ENCODE results near the gene PAX8. TPM values are rescaled to one million over a fixed set of nuclear protein-coding genes. Genes with fewer than 3 reads are reported as not detected.
A peak's percentile ranks its signal among the peaks of the same experiment; 100 is the strongest.

Gene PAX8
- total and polyA plus RNA-seq, 5 experiments from 2014 or later: 0.52 to 1.6 (median 0.73) TPM

DNA sequence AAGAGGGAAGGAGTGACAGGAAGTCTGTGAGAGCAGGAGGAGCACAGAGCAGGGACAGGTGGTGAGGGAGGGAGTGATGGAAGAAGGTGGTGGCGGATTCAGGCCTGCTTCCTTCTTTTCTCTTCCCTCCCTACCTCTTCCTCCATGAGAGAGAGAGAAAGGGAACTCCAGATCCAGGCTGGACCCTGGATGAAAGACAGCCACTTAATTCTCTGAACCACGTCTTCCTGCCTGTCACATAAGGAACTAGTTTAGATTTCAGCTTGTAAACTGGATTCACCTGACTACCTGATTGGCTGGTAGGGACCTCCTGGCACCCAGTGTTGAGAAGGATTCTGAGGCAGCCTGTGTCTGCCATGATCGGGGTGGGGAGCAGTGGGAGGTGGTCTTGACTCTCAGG is 48.9 kb downstream of the PAX8 start:
- H3K4me3 Mint-ChIP-seq: no peak overlapping the region
- H3K27me3 Mint-ChIP-seq: no peaks in the 10 kb centered on the region
- DNase-seq: no peak
- POLR2A ChIA-PET: no interaction called here
- peaks cover 5 to 12% (median 10%) of the 10 kb centered on the region in 4 donors for H3K4me1 Mint-ChIP-seq
- no peak for ATAC-seq
- no peaks in the 10 kb centered on the region for H3K9me3 Mint-ChIP-seq
- peak overlapping the region in 1 of 10 donors; percentile 29 for H3K27ac Mint-ChIP-seq
- no peaks in the 10 kb centered on the region for H3K36me3 Mint-ChIP-seq

DNA sequence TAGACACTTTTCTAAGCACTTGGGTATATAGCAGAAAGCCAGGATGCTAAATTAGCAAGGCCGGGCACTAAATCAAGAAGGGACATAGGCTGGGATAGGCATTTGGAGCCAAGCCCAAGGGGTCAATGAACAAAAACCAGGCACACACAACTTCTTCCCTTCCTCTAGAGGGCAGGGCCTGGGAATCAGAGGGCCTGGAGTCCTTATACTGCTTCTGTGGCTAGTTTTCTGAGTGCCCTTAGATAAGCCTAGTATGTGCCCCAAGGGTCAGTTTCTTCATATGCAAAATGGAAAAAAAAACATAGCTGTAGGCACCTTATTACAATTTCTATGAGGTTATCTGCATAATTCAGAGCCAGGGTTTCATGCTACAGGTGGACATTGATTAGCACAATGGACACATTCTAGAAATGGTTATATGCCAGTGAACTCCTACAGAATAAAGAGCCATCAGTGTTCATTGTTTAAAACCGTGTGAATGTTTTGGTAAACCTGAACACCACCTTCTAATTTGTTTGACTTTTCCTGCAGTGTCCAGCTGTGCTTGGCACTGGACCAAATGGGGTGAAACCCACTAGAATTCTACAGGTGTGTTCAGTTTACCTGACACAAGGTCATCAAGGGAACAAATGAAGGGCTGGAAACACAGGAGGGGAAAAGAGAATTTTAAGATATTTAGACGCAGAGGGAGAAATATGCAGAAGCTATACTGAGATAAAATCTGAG is 49.6 kb downstream of the PAX8 start:
- no peak overlapping the region for H3K4me3 Mint-ChIP-seq
- ATAC-seq (no peak), DNase-seq (no peak)
- POLR2A ChIA-PET: interaction anchor here (0.5 kb wide), 1 partner anchor 22 kb away, joined by 4 read pairs; no protein-coding TSS in a partner anchor
- H3K9me3 Mint-ChIP-seq: no peaks in the 10 kb centered on the region
- H3K4me1 Mint-ChIP-seq: peaks cover 5 to 12% (median 10%) of the 10 kb centered on the region in 4 donors
- no peaks in the 10 kb centered on the region for H3K36me3 Mint-ChIP-seq
- H3K27me3 Mint-ChIP-seq: peaks cover 0 to 2% (median 0%) of the 10 kb centered on the region in 5 donors
- peak overlapping the region in 1 of 10 donors; percentile 29 for H3K27ac Mint-ChIP-seq

DNA sequence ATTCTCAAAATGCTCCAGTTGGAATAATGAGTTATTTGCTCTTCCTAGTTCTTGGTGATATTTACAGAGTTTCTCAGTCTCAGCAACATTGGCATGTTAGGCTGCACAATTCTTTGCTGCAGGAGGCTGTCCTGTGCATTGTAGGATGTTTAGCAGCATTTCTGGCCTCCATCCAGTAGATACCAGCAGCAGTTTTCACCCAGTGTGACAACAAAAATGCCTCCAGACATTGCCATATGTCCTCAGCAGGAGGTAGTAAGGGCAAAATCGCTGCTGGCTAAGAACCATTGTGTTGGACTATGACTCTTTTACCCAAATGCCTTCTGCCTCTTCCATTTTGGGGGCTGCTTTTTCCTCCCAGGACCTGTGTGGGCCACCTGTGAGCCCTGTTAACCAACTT is 50.4 kb downstream of the PAX8 start:
- H3K4me1 Mint-ChIP-seq: peaks cover 5 to 12% (median 10%) of the 10 kb centered on the region in 4 donors
- POLR2A ChIA-PET: no interaction called here
- H3K36me3 Mint-ChIP-seq: no peaks in the 10 kb centered on the region
- H3K4me3 Mint-ChIP-seq: no peak overlapping the region
- H3K27ac Mint-ChIP-seq: no peak overlapping the region
- H3K9me3 Mint-ChIP-seq: no peaks in the 10 kb centered on the region
- H3K27me3 Mint-ChIP-seq: peaks cover 0 to 2% (median 0%) of the 10 kb centered on the region in 5 donors
- DNase-seq: no peak
- no peak for ATAC-seq

DNA sequence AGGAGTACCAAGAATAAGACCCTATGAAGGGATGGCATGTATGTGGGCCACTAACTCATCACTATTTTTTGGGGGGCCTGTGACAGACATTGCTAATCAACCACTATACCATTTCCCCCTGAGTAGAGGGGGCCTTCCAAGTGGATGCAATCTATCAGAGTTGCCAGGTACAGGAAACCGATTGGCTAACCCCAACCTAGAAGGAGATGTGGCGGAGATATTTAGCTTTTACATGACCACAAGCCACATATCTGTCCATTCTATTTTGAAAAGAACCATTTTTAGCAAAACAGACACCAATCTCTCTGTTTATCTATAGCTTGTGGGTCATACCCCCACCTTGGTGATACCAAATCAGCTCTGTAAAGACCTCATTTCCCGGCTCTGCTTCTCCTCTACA is 51.0 kb downstream of the PAX8 start:
- Mint-ChIP-seq H3K4me1 (peaks cover 5 to 12% (median 9%) of the 10 kb centered on the region in 4 donors), H3K27ac (no peak overlapping the region), H3K4me3 (no peak overlapping the region), H3K27me3 (peaks cover 0 to 2% (median 0%) of the 10 kb centered on the region in 5 donors), H3K9me3 (no peaks in the 10 kb centered on the region), H3K36me3 (no peaks in the 10 kb centered on the region)
- peak in 1 of 10 donors; percentile 31 for DNase-seq
- no peak for ATAC-seq
- POLR2A ChIA-PET: no interaction called here

DNA sequence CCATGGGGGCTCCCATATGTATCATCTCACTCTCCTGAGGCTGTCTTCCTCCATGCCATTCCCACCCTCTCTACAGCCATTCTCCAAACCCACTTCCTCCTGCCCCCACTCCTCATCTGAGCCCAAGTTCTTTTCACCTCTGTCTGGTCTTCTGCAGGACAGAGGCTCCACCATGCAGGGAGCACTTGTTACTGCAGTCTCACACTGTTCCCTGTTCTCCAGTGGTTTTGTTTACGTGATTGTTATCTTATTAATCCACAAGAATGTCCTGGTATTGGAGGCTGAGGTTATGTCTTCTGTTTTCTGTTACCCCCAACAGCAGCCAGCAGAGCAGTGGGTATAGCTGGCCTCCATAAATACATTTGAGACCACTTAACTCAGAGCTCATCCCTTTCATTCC is 51.4 kb downstream of the PAX8 start:
- no peaks in the 10 kb centered on the region for H3K9me3 Mint-ChIP-seq
- ATAC-seq (no peak), DNase-seq (peak in 1 of 10 donors; percentile 1)
- POLR2A ChIA-PET: no interaction called here
- H3K27me3 Mint-ChIP-seq: peaks cover 0 to 2% (median 0%) of the 10 kb centered on the region in 5 donors
- no peak overlapping the region for H3K27ac Mint-ChIP-seq
- no peak overlapping the region for H3K4me3 Mint-ChIP-seq
- no peaks in the 10 kb centered on the region for H3K36me3 Mint-ChIP-seq
- H3K4me1 Mint-ChIP-seq: peaks cover 5 to 12% (median 9%) of the 10 kb centered on the region in 4 donors

DNA sequence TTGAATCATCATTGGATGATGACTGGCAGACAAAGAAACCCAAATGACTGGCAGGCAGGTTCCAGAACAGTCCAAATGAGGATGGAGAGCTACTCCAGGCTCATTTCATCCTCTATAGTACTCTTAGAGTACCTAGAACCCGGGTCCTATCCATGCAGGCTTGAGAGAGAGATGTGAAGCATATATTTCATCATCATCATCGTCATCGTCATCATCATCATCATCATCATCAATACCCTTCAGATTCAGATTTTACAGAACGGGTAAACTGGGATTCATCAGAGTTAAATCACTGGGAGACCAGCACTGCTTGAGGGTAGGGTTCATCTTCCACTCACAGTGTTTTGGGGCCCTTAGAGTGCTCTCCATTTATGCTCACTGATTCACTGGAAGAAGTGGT is 52.3 kb downstream of the PAX8 start:
- Mint-ChIP-seq H3K4me3 (no peak overlapping the region), H3K27ac (no peak overlapping the region), H3K36me3 (no peaks in the 10 kb centered on the region), H3K9me3 (no peaks in the 10 kb centered on the region), H3K27me3 (peaks cover 0 to 2% (median 0%) of the 10 kb centered on the region in 5 donors), H3K4me1 (peaks cover 5 to 12% (median 9%) of the 10 kb centered on the region in 4 donors)
- no peak for DNase-seq
- ATAC-seq: no peak
- POLR2A ChIA-PET: no interaction called here

DNA sequence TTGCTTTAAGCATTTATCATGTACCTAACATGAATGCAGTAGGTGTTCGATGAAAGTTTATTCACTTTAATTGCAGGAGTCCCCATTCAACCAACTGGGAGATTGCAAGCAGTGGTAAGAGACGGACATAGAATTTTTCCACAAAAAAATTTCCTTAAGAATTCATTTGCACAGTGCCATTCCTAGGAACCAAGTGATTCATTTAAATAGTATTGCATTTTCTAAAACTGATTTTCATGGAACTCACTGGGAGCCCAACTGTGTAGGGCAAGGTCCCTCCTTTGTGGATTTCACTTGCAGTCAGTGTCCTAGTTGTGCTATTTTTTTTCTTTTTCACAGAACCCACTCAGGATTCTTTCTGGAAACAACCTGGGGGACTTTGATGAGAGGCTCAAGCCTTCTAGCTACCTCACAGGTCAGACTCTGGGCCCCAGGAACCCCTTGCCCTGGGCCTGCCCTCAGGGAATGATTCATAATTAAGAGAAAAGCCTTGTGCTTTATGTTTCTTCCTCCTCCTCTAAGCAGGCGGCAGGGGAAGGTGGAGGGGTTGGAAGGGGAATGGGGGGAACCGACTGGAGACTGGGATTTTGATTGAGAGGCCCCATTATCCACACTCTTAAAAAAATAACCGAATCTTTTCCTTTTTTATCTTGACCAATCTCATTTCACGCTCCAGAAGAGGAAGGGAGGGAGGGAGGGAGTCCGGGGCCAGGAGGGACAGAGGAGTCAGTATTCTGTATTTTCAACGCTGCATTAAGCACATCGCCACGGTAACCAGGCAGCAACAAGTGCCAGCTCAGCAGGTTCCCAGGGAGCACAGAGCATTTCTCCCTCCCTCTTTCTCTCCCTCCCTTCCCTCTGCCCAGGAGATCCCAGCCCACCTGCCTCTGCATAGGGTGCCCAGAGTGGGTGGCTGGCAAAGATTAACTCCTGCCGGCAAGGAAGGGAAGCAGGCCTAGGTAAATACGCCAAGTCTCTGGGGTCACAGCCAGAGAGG is 53.2 kb downstream of the PAX8 start:
- H3K9me3 Mint-ChIP-seq: no peaks in the 10 kb centered on the region
- peaks cover 5 to 10% (median 7%) of the 10 kb centered on the region in 4 donors for H3K4me1 Mint-ChIP-seq
- ATAC-seq (no peak), DNase-seq (peak in 1 of 10 donors; percentile 7)
- no peak overlapping the region for H3K27ac Mint-ChIP-seq
- H3K36me3 Mint-ChIP-seq: no peaks in the 10 kb centered on the region
- POLR2A ChIA-PET: no interaction called here
- no peak overlapping the region for H3K4me3 Mint-ChIP-seq
- peaks cover 0 to 2% (median 0%) of the 10 kb centered on the region in 5 donors for H3K27me3 Mint-ChIP-seq

DNA sequence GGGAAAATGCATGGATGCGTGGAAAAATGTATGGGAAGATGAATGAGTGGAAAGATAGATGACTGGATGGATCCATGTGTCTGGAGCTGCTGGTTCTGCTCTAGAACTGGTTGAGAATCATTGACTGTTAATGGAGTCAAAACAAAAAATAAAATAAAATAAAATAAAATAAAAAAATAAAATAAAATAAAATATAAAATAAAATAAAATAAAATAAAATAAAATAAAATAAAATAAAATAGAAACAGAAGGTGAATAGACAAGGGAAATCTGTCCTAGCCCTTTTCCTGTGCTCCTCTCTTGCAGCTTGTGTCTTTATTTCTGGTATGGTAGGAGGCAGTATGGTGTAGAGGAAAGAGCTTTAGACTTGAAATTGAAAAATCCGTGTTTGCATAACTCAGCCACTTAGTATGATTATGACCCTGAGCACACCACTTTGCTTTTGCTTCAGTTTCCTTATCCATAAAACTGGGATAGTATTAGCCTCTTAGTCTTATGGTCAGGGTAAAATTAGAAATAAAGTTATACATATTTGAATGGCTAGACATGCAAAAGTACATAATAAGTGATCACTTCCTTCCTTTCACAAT is 54.0 kb downstream of the PAX8 start:
- Mint-ChIP-seq H3K9me3 (no peaks in the 10 kb centered on the region), H3K27ac (no peak overlapping the region), H3K36me3 (no peaks in the 10 kb centered on the region), H3K27me3 (peaks cover 0 to 2% (median 0%) of the 10 kb centered on the region in 5 donors), H3K4me1 (peaks cover 0 to 9% (median 4%) of the 10 kb centered on the region in 4 donors), H3K4me3 (no peak overlapping the region)
- no peak for ATAC-seq
- POLR2A ChIA-PET: no interaction called here
- no peak for DNase-seq

DNA sequence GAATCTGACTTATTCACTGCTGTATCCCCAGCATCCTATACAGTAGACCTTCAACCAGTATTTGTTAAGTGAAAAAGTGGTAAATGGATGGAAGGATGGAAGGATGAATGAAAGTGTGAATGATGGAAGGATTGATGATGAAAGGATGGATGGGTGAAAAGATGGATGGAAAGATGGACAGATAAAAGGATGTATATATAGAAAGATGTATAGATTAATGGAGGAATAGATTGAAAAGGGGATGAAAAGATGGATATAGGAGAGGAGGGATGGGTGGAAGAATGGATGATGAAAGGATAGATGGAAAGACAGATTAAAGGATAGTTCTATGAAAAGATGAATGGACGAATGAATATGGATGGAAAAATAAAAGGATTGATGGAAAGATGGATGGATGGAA is 54.9 kb downstream of the PAX8 start:
- Mint-ChIP-seq H3K36me3 (no peaks in the 10 kb centered on the region), H3K9me3 (no peaks in the 10 kb centered on the region), H3K4me1 (peaks cover under 1 to 11% (median 3%) of the 10 kb centered on the region in 4 donors), H3K4me3 (no peak overlapping the region), H3K27me3 (peaks cover 0 to 2% (median 0%) of the 10 kb centered on the region in 5 donors), H3K27ac (no peak overlapping the region)
- POLR2A ChIA-PET: no interaction called here
- DNase-seq (no peak), ATAC-seq (no peak)

DNA sequence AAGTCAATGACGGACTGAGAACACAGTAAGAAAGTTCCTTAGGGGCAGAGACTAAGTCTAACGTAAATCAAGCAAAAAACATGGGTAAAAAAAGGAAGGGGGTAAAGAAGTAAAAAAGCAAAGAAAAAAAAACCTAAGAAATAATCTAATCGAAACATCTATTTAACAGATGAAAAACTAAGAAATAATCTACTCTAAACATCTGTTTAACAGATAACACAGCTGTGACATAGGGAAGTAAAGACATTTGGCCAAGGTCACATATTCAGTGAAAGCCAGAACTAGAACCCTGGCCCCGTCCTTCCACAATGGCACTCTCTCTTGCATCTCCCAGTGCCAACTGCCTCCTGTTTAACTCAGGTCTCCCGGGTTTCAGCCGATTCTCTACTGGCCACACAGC is 56.9 kb downstream of the PAX8 start:
- Mint-ChIP-seq H3K9me3 (no peaks in the 10 kb centered on the region), H3K27ac (no peak overlapping the region), H3K36me3 (no peaks in the 10 kb centered on the region), H3K4me1 (peaks cover 14 to 25% (median 23%) of the 10 kb centered on the region in 4 donors), H3K27me3 (peaks cover 0 to 2% (median 0%) of the 10 kb centered on the region in 5 donors), H3K4me3 (no peak overlapping the region)
- POLR2A ChIA-PET: interaction anchor here (1.0 kb wide), 1 partner anchor 13 kb away, joined by 3 read pairs; no protein-coding TSS in a partner anchor
- ATAC-seq (no peak), DNase-seq (no peak)

DNA sequence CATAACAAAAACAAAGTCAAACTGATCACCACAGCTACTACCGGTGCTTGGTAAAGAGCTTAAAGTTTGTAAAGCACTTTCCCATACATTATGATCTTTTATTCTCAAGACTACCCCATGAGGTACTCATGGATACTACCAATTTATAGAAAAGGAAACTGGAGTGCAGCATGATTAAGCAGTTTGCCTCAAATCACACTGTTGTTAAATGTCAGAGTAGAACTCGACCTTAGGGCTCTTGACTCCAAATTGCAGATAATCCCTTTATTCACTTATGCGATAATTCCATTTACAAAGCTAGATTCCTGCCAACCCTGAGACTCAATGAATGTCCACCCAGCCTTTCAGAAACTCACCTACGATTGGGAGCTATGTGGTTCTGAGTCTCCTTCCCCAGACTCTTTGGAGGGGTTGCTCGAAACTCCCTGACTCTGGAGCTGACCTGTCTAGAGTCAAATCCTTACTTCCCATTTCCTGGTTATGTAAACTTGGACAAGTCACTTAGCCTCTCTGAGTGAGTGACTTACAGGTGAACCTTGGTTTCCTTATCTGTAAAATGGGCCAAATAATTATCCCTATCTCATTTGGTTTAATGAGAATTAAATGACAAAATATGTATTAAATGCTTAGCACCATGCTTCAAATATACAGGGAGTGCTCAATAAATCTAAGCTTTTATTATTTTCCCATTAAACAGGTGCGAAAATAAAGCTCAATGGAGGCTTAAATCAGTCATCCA is 57.6 kb downstream of the PAX8 start:
- no peaks in the 10 kb centered on the region for H3K9me3 Mint-ChIP-seq
- no peak overlapping the region for H3K27ac Mint-ChIP-seq
- no peaks in the 10 kb centered on the region for H3K36me3 Mint-ChIP-seq
- DNase-seq (no peak), ATAC-seq (no peak)
- POLR2A ChIA-PET: interaction anchor here (1.0 to 1.9 kb wide), 2 partner anchors 14 to 16 kb away, joined by 3 to 7 read pairs; no protein-coding TSS in a partner anchor
- peaks cover 15 to 29% (median 26%) of the 10 kb centered on the region in 4 donors for H3K4me1 Mint-ChIP-seq
- H3K27me3 Mint-ChIP-seq: peaks cover 0 to 2% (median 0%) of the 10 kb centered on the region in 5 donors
- H3K4me3 Mint-ChIP-seq: no peak overlapping the region

All from naive thymus-derived CD8-positive, alpha-beta T cell (primary cell).